Measurements from ENCODE around the gene FBXO38. TPM values are rescaled to one million over a fixed set of nuclear protein-coding genes. Genes with fewer than 3 reads are reported as not detected.

FBXO38 gene
- total RNA-seq, 1 donor from 2014 or later, result 38.8 TPM

DNA sequence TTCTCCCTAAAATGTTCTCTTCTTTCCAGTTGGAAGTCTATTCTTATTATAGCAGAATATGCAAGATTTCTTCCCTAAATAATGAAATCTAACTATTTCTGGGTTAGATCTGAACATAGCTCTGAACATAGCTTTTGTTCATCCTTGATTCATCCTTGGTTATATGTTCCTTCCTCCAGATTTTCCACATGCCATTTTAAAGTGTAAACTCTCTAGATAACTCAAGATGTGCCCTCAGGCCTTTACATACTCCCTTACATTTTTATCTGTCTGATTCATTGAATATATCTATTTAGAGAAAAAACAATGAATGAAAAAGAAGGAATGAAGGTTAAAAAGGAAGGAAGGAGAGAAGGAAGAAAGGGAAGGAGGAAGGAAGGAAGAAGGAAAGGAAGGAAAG, 100.9 kb downstream of the FBXO38 start:
- Histone ChIP-seq H3K36me3 (ENCODE audit: insufficient read depth, low read length) (no peaks in the 10 kb centered on the region), H3K27ac (ENCODE audit: low read depth, low read length) (no peak overlapping the region), H3K9me3 (ENCODE audit: insufficient read depth, low read depth, low read length) (no peaks in the 10 kb centered on the region), H2AFZ (ENCODE audit: low read depth, low read length) (no peak overlapping the region), H3K27me3 (ENCODE audit: insufficient read depth, low read length) (peaks cover 3% of the 10 kb centered on the region), H3K4me1 (ENCODE audit: insufficient read depth, low read length) (no peaks in the 10 kb centered on the region), H3K79me2 (ENCODE audit: insufficient read depth, low read length) (no peaks in the 10 kb centered on the region), H4K20me1 (ENCODE audit: insufficient read depth, low read length) (no peaks in the 10 kb centered on the region), H3K4me2 (ENCODE audit: low read length) (no peak overlapping the region), H3K4me3 (ENCODE audit: insufficient read depth, low read depth, low read length) (no peak overlapping the region), H3K9ac (ENCODE audit: low read length) (no peak overlapping the region)
- H3K36me3 Mint-ChIP-seq (ENCODE audit: low read depth, unreplicated experiment), result no peaks in the 10 kb centered on the region
- H3K27me3 Mint-ChIP-seq (ENCODE audit: low read depth, unreplicated experiment), result peaks cover 25% of the 10 kb centered on the region
- no peaks in the 10 kb centered on the region for H3K9me3 Mint-ChIP-seq (ENCODE audit: unreplicated experiment)
- FAIRE-seq (no peak), DNase-seq (ENCODE audit: low read depth) (no peak)
- TF ChIP-seq, protein P1, sequence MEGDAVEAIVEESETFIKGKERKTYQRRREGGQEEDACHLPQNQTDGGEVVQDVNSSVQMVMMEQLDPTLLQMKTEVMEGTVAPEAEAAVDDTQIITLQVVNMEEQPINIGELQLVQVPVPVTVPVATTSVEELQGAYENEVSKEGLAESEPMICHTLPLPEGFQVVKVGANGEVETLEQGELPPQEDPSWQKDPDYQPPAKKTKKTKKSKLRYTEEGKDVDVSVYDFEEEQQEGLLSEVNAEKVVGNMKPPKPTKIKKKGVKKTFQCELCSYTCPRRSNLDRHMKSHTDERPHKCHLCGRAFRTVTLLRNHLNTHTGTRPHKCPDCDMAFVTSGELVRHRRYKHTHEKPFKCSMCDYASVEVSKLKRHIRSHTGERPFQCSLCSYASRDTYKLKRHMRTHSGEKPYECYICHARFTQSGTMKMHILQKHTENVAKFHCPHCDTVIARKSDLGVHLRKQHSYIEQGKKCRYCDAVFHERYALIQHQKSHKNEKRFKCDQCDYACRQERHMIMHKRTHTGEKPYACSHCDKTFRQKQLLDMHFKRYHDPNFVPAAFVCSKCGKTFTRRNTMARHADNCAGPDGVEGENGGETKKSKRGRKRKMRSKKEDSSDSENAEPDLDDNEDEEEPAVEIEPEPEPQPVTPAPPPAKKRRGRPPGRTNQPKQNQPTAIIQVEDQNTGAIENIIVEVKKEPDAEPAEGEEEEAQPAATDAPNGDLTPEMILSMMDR (IDR thresholded peaks at IDR 0.05; ENCODE audit: insufficient read depth, low read depth, low read length), result no peak
- TF ChIP-seq EZH2 (IDR thresholded peaks at IDR 0.05; ENCODE audit: insufficient read depth, low read length), result no peak
- H3K27ac Mint-ChIP-seq (ENCODE audit: unreplicated experiment), result no peak overlapping the region
- H3K4me3 Mint-ChIP-seq (ENCODE audit: unreplicated experiment), result no peak overlapping the region
- no peaks in the 10 kb centered on the region for H3K4me1 Mint-ChIP-seq (ENCODE audit: low read depth, unreplicated experiment)

DNA sequence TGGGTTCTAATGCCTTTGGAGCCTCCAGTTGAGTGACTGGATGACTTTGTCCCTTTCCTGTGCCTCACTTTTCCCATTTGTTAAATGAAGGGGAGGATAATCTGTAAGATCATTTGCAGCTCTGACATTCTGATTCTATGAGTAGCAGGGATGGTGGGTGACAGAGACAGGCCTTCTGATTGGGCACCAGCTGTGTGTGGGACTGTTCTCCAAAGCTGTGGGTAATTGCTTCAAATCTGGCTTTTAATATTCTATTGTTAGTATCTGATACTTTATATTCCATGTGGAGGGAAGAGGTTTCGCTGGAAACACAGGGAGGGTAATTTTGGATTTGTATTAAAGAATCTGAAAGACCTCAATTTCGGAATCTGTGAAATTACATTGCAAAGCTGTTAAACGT, 102.7 kb downstream of the FBXO38 start:
- Mint-ChIP-seq H3K9me3 (ENCODE audit: unreplicated experiment) (no peaks in the 10 kb centered on the region), H3K4me1 (ENCODE audit: low read depth, unreplicated experiment) (no peaks in the 10 kb centered on the region), H3K36me3 (ENCODE audit: low read depth, unreplicated experiment) (no peaks in the 10 kb centered on the region), H3K4me3 (ENCODE audit: unreplicated experiment) (no peak overlapping the region), H3K27me3 (ENCODE audit: low read depth, unreplicated experiment) (peaks cover 28% of the 10 kb centered on the region), H3K27ac (ENCODE audit: unreplicated experiment) (no peak overlapping the region)
- H3K4me3 ChIP-seq (ENCODE audit: insufficient read depth, low read depth, low read length), result no peak overlapping the region
- no peak overlapping the region for H3K27ac ChIP-seq (ENCODE audit: low read depth, low read length)
- TF ChIP-seq, protein P1 (IDR thresholded peaks at IDR 0.05; ENCODE audit: insufficient read depth, low read depth, low read length), result no peak
- TF ChIP-seq EZH2 (IDR thresholded peaks at IDR 0.05; ENCODE audit: insufficient read depth, low read length), result no peak
- no peak overlapping the region for H3K9ac ChIP-seq (ENCODE audit: low read length)
- FAIRE-seq, result no peak
- no peaks in the 10 kb centered on the region for H3K4me1 ChIP-seq (ENCODE audit: insufficient read depth, low read length)
- H3K4me2 ChIP-seq (ENCODE audit: low read length), result no peak overlapping the region
- peaks cover 6% of the 10 kb centered on the region for H3K27me3 ChIP-seq (ENCODE audit: insufficient read depth, low read length)
- H3K9me3 ChIP-seq (ENCODE audit: insufficient read depth, low read depth, low read length), result no peaks in the 10 kb centered on the region
- no peaks in the 10 kb centered on the region for H4K20me1 ChIP-seq (ENCODE audit: insufficient read depth, low read length)
- H2AFZ ChIP-seq (ENCODE audit: low read depth, low read length), result no peak overlapping the region
- H3K79me2 ChIP-seq (ENCODE audit: insufficient read depth, low read length), result no peaks in the 10 kb centered on the region
- DNase-seq (ENCODE audit: low read depth), result no peak
- H3K36me3 ChIP-seq (ENCODE audit: insufficient read depth, low read length), result no peaks in the 10 kb centered on the region

DNA sequence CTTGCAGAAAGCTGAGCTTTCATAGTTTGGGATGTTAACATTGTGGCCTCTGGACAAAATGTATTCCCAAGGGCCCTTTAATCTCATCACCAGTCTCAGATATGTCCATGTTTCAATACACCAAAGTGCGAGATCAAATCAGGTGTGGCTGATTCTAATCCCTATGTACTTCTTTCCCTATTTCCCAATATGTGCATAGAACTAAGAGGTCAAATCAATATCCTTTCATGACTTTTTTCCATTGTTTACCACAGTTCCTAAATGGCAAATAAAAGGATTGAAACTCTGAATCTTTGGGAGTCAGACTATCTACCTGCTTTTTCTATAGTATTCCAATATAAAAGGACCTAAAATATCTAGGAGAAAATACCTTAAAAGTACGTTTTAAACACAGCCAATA, 105.0 kb downstream of the FBXO38 start:
- TF ChIP-seq EZH2 (IDR thresholded peaks at IDR 0.05; ENCODE audit: insufficient read depth, low read length), result no peak
- TF ChIP-seq, protein P1 (IDR thresholded peaks at IDR 0.05; ENCODE audit: insufficient read depth, low read depth, low read length), result no peak

More for the DNA sequence above, 105.0 kb downstream of the FBXO38 start:
- H3K27me3 Mint-ChIP-seq (ENCODE audit: low read depth, unreplicated experiment), result peaks cover 29% of the 10 kb centered on the region
- no peaks in the 10 kb centered on the region for H3K36me3 ChIP-seq (ENCODE audit: insufficient read depth, low read length)
- H3K4me1 Mint-ChIP-seq (ENCODE audit: low read depth, unreplicated experiment), result no peaks in the 10 kb centered on the region
- H3K36me3 Mint-ChIP-seq (ENCODE audit: low read depth, unreplicated experiment), result no peaks in the 10 kb centered on the region
- no peaks in the 10 kb centered on the region for H3K9me3 ChIP-seq (ENCODE audit: insufficient read depth, low read depth, low read length)
- FAIRE-seq (no peak), DNase-seq (ENCODE audit: low read depth) (no peak)
- no peak overlapping the region for H3K27ac ChIP-seq (ENCODE audit: low read depth, low read length)
- no peaks in the 10 kb centered on the region for H3K79me2 ChIP-seq (ENCODE audit: insufficient read depth, low read length)
- H4K20me1 ChIP-seq (ENCODE audit: insufficient read depth, low read length), result no peaks in the 10 kb centered on the region
- H3K4me3 ChIP-seq (ENCODE audit: insufficient read depth, low read depth, low read length), result no peak overlapping the region
- H2AFZ ChIP-seq (ENCODE audit: low read depth, low read length), result no peak overlapping the region
- H3K4me3 Mint-ChIP-seq (ENCODE audit: unreplicated experiment), result no peak overlapping the region
- no peaks in the 10 kb centered on the region for H3K4me1 ChIP-seq (ENCODE audit: insufficient read depth, low read length)
- peaks cover 6% of the 10 kb centered on the region for H3K27me3 ChIP-seq (ENCODE audit: insufficient read depth, low read length)
- H3K4me2 ChIP-seq (ENCODE audit: low read length), result no peak overlapping the region
- H3K9ac ChIP-seq (ENCODE audit: low read length), result no peak overlapping the region
- no peaks in the 10 kb centered on the region for H3K9me3 Mint-ChIP-seq (ENCODE audit: unreplicated experiment)
- no peak overlapping the region for H3K27ac Mint-ChIP-seq (ENCODE audit: unreplicated experiment)
